ENCODE data around the gene NUAK1.

The NUAK1 gene

GRCh38 chr12:106080041-106080790 is 58.5 kb downstream of the NUAK1 start:
- DNase-seq: no peak

GRCh38 chr12:106079148-106079738 is 59.5 kb downstream of the NUAK1 start:
- no peak for DNase-seq

- DNase-seq: no peak
Measured at GRCh38 chr12:106078358-106079010, 60.3 kb downstream of the NUAK1 start.

GRCh38 chr12:106074706-106075392 is 63.9 kb downstream of the NUAK1 start:
- DNase-seq: no peak

- DNase-seq: no peak
Measured at GRCh38 chr12:106074361-106074705, 64.4 kb downstream of the NUAK1 start.

- no peak for DNase-seq
Measured at GRCh38 chr12:106073179-106073578, 65.6 kb downstream of the NUAK1 start.

- no peak for DNase-seq
Measured at GRCh38 chr12:106072751-106073150, 66.0 kb downstream of the NUAK1 start.

GRCh38 chr12:106071686-106072085 is 67.1 kb downstream of the NUAK1 start:
- DNase-seq: no peak

GRCh38 chr12:106070611-106071010 is 68.1 kb downstream of the NUAK1 start:
- no peak for DNase-seq

GRCh38 chr12:106070147-106070546 is 68.6 kb downstream of the NUAK1 start:
- no peak for DNase-seq

- DNase-seq: no peak
Measured at GRCh38 chr12:106068296-106068695, 70.5 kb downstream of the NUAK1 start.

GRCh38 chr12:106067606-106068205 is 71.0 kb downstream of the NUAK1 start:
- no peak for DNase-seq

GRCh38 chr12:106066726-106067325 is 71.9 kb downstream of the NUAK1 start:
- DNase-seq: no peak

- DNase-seq: no peak
Measured at GRCh38 chr12:106066051-106066705, 72.6 kb downstream of the NUAK1 start.

GRCh38 chr12:106065506-106065905 is 73.2 kb downstream of the NUAK1 start:
- no peak for DNase-seq

GRCh38 chr12:106064721-106065021 is 74.1 kb downstream of the NUAK1 start:
- DNase-seq: no peak

GRCh38 chr12:106063826-106064720 is 74.7 kb downstream of the NUAK1 start:
- DNase-seq: no peak

- DNase-seq: no peak
Measured at GRCh38 chr12:106062693-106063092, 76.1 kb downstream of the NUAK1 start.

GRCh38 chr12:106058256-106059182 is 80.2 kb downstream of the NUAK1 start:
- no peak for DNase-seq

- no peak for DNase-seq
Measured at GRCh38 chr12:106054049-106054448, 84.7 kb downstream of the NUAK1 start.

Data from CD4-positive, alpha-beta T cell treated with Interferon gamma for 1 hour (primary cell).